GM23338 (cell line): ENCODE data around the gene OSBPL1A. TPM values are rescaled to one million over a fixed set of nuclear protein-coding genes. Genes with fewer than 3 reads are reported as not detected.
A peak's percentile ranks its signal among the peaks of the same experiment; 100 is the strongest.

Source experiments
- ATAC-seq: fragments of 200-7000 bp; cut with Tn5 transposase; 3 replicates; pipeline ENCODE4 v1.9.1; 2020
- DNase-seq: peaks from one replicate; pipeline ENCODE4 v3.0.0-alpha.2; 2015; ENCODE audit warnings: low spot score
- H2AFZ ChIP-seq: fragments of 200-600 bp; sonication (generic); 2 replicates; pipeline ENCODE4 v1.8.0; 2016; ENCODE audit warnings: antibody characterized with exemption, mild to moderate bottlenecking, moderate library complexity
- H3F3A ChIP-seq: fragments of 200-600 bp; sonication (generic); replicated peaks from 2 replicates; pipeline ENCODE4 v1.8.0; 2017; ENCODE audit warnings: antibody characterized with exemption, mixed run types, low read depth
- H3K27ac ChIP-seq: fragments of 200-600 bp; sonication (generic); 2 replicates; pipeline ENCODE4 v1.6.1; 2016; ENCODE audit warnings: low read depth
- H3K27me3 ChIP-seq: fragments of 200-600 bp; sonication (generic); 2 replicates; pipeline ENCODE4 v1.8.0; 2016; ENCODE audit warnings: mild to moderate bottlenecking, mixed run types, moderate library complexity; ENCODE audit not compliant: insufficient read depth
- H3K36me3 ChIP-seq: fragments of 200-600 bp; sonication (generic); 2 replicates; pipeline ENCODE4 v1.8.0; 2016; ENCODE audit warnings: mild to moderate bottlenecking; ENCODE audit not compliant: insufficient read depth
- H3K4me1 ChIP-seq: fragments of 200-600 bp; sonication (generic); 2 replicates; pipeline ENCODE4 v1.8.0; 2016; ENCODE audit warnings: mild to moderate bottlenecking, moderate library complexity; ENCODE audit not compliant: insufficient read depth
- H3K4me2 ChIP-seq: fragments of 200-600 bp; sonication (generic); 2 replicates; pipeline ENCODE4 v1.7.1; 2017; ENCODE audit warnings: mixed run types
- H3K4me3 ChIP-seq: fragments of 200-600 bp; sonication (generic); 2 replicates; pipeline ENCODE4 v1.6.1; 2016; ENCODE audit warnings: mixed run types
- H3K79me2 ChIP-seq: fragments of 200-600 bp; sonication (generic); replicated peaks from 2 replicates; pipeline ENCODE4 v1.8.0; 2017; ENCODE audit warnings: mild to moderate bottlenecking; ENCODE audit not compliant: insufficient read depth
- H3K9me2 ChIP-seq: fragments of 200-600 bp; sonication (generic); 2 replicates; pipeline ENCODE4 v1.8.0; 2017; ENCODE audit not compliant: insufficient read depth
- H4K20me1 ChIP-seq: fragments of 200-600 bp; sonication (generic); replicated peaks from 2 replicates; pipeline ENCODE4 v1.8.0; 2017; ENCODE audit warnings: mild to moderate bottlenecking; ENCODE audit not compliant: insufficient read depth
- H3K27ac Mint-ChIP-seq: 2 replicates; pipeline ENCODE4 v1.8.0; 2020; ENCODE audit warnings: inconsistent platforms, mild to moderate bottlenecking, moderate library complexity, mixed read lengths
- H3K27me3 Mint-ChIP-seq: 3 replicates; pipeline ENCODE4 v1.8.0; 2022; ENCODE audit warnings: low read depth, mild to moderate bottlenecking, moderate library complexity, mixed read lengths, inconsistent platforms; ENCODE audit not compliant: insufficient read depth, poor library complexity
- H3K36me3 Mint-ChIP-seq: 3 replicates; pipeline ENCODE4 v1.8.0; 2021; ENCODE audit warnings: low read depth, mild to moderate bottlenecking, inconsistent platforms, moderate library complexity, mixed read lengths
- H3K4me1 Mint-ChIP-seq: 3 replicates; pipeline ENCODE4 v1.8.0; 2020; ENCODE audit warnings: mild to moderate bottlenecking, inconsistent platforms, mixed read lengths
- H3K4me3 Mint-ChIP-seq: 3 replicates; pipeline ENCODE4 v1.8.0; 2021; ENCODE audit warnings: moderate library complexity, mild to moderate bottlenecking, inconsistent platforms, mixed read lengths
- H3K9me3 Mint-ChIP-seq: 3 replicates; pipeline ENCODE4 v1.8.0; 2020; ENCODE audit warnings: moderate library complexity, mild to moderate bottlenecking, inconsistent platforms, mixed read lengths
- CREB1 ChIP-seq: fragments of 250-450 bp; sonication (Bioruptor Pico); IDR thresholded peaks from 2 replicates; pipeline ENCODE4 v1.5.0; 2020; ENCODE audit warnings: low read depth, mild to moderate bottlenecking, moderate library complexity
- EZH2phosphoT487 ChIP-seq: fragments of 200-600 bp; sonication (generic); IDR thresholded peaks from one replicate; pipeline ENCODE4 v1.8.1; 2018; ENCODE audit warnings: antibody characterized with exemption; ENCODE audit not compliant: unreplicated experiment
- JUNB ChIP-seq: IDR thresholded peaks from one replicate; pipeline ENCODE4 v1.6.1; 2016; ENCODE audit warnings: antibody characterized with exemption; ENCODE audit not compliant: unreplicated experiment
- NANOG ChIP-seq: IDR thresholded peaks from 2 replicates; pipeline ENCODE4 v1.6.1; 2016; ENCODE audit warnings: antibody characterized with exemption, borderline replicate concordance
- POLR2AphosphoS5 ChIP-seq: IDR thresholded peaks from 2 replicates; pipeline ENCODE4 v1.6.1; 2016; ENCODE audit warnings: antibody characterized with exemption, low read depth
- STAT1 ChIP-seq: IDR thresholded peaks from one replicate; pipeline ENCODE4 v1.6.1; 2016; ENCODE audit warnings: antibody characterized with exemption; ENCODE audit not compliant: unreplicated experiment
- ZNF331 ChIP-seq: fragments of 250-450 bp; sonication (Bioruptor Pico); IDR thresholded peaks from 2 replicates; pipeline ENCODE4 v1.5.0; 2020; ENCODE audit warnings: low read depth, mild to moderate bottlenecking, moderate library complexity
- polyA plus RNA-seq: library from polyadenylated mRNA; unstranded; fragments of >200 nt; fragmentation: Nextera tagmentation; extraction: Ambion mirVana; gene quantifications from 2 replicates; pipeline ENCODE4 v1.2.1, GENCODE V29; 2016
- total RNA-seq: library from RNA; depleted of rRNA; stranded (reverse); fragments of >200 nt; shearing (Covaris generic); gene quantifications from 2 replicates; pipeline ENCODE4 v1.2.3, GENCODE V29; 2014
- TF ChIP-seq, protein P1 (sequence below): IDR thresholded peaks from one replicate; pipeline ENCODE4 v1.6.1; 2018; ENCODE audit warnings: antibody characterized with exemption; ENCODE audit not compliant: unreplicated experiment

Gene OSBPL1A
- total and polyA plus RNA-seq, 2 experiments from 2014 or later: 55.6 to 71.4 TPM

- H3K27ac ChIP-seq: no peak overlapping the region
- no peak overlapping the region for H3K27ac Mint-ChIP-seq
- H3K36me3 ChIP-seq: 0 out of 2 replicates have a peak, but pooled peaks cover 2% of the 10 kb centered on the region
- H3K4me2 ChIP-seq: no peak overlapping the region
- H3K27me3 Mint-ChIP-seq: no peaks in the 10 kb centered on the region
- peaks cover 12% of the 10 kb centered on the region; the same call in 1 of the 2 replicates for H3K9me2 ChIP-seq
- no peak for ATAC-seq
- no peak for DNase-seq
- H3K4me3 ChIP-seq: no peak overlapping the region
- H3K4me1 ChIP-seq: peaks cover 8% of the 10 kb centered on the region; the same call in 1 of the 2 replicates
- H3K36me3 Mint-ChIP-seq: peaks cover 11% of the 10 kb centered on the region
- H3K27me3 ChIP-seq: no peaks in the 10 kb centered on the region
- H2AFZ ChIP-seq: no peak overlapping the region
- H4K20me1 ChIP-seq: peaks cover 18% of the 10 kb centered on the region
- TF ChIP-seq, protein P1, sequence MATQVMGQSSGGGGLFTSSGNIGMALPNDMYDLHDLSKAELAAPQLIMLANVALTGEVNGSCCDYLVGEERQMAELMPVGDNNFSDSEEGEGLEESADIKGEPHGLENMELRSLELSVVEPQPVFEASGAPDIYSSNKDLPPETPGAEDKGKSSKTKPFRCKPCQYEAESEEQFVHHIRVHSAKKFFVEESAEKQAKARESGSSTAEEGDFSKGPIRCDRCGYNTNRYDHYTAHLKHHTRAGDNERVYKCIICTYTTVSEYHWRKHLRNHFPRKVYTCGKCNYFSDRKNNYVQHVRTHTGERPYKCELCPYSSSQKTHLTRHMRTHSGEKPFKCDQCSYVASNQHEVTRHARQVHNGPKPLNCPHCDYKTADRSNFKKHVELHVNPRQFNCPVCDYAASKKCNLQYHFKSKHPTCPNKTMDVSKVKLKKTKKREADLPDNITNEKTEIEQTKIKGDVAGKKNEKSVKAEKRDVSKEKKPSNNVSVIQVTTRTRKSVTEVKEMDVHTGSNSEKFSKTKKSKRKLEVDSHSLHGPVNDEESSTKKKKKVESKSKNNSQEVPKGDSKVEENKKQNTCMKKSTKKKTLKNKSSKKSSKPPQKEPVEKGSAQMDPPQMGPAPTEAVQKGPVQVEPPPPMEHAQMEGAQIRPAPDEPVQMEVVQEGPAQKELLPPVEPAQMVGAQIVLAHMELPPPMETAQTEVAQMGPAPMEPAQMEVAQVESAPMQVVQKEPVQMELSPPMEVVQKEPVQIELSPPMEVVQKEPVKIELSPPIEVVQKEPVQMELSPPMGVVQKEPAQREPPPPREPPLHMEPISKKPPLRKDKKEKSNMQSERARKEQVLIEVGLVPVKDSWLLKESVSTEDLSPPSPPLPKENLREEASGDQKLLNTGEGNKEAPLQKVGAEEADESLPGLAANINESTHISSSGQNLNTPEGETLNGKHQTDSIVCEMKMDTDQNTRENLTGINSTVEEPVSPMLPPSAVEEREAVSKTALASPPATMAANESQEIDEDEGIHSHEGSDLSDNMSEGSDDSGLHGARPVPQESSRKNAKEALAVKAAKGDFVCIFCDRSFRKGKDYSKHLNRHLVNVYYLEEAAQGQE: no peak
- TF ChIP-seq ZNF331 (CRISPR knock-in tag) (no peak), CREB1 (CRISPR knock-in tag) (no peak), EZH2phosphoT487 (no peak), JUNB (peak; percentile 57), STAT1 (no peak)
- H3K9me3 Mint-ChIP-seq: no peaks in the 10 kb centered on the region; the same call in 2 of the 3 replicates
- H3K4me1 Mint-ChIP-seq: peaks cover 11% of the 10 kb centered on the region; the same call in 1 of the 3 replicates
- H3F3A ChIP-seq: 0 out of 2 replicates have a peak, but pooled peaks cover 3% of the 10 kb centered on the region
- no peak overlapping the region for H3K4me3 Mint-ChIP-seq
- H3K79me2 ChIP-seq: peaks cover 51% of the 10 kb centered on the region
Observed at GRCh38 chr18:24246143-24246542, 151.5 kb downstream of the OSBPL1A start.

GRCh38 chr18:24244698-24245097 lies 152.9 kb downstream of the OSBPL1A start:
- H3K9me3 Mint-ChIP-seq: no peaks in the 10 kb centered on the region
- Histone ChIP-seq H3K27ac (peak overlapping the region; percentile 57; the same call in 1 of the 2 replicates), H2AFZ (no peak overlapping the region), H3F3A (0 out of 2 replicates have a peak, but pooled peaks cover 3% of the 10 kb centered on the region), H3K4me2 (no peak overlapping the region), H3K27me3 (no peaks in the 10 kb centered on the region), H3K9me2 (0 out of 2 replicates have a peak, but pooled peaks cover 7% of the 10 kb centered on the region), H4K20me1 (peaks cover 22% of the 10 kb centered on the region), H3K36me3 (0 out of 2 replicates have a peak, but pooled peaks cover 7% of the 10 kb centered on the region), H3K79me2 (peaks cover 57% of the 10 kb centered on the region), H3K4me1 (peaks cover 8% of the 10 kb centered on the region; the same call in 1 of the 2 replicates), H3K4me3 (no peak overlapping the region)
- DNase-seq (no peak), ATAC-seq (no peak)
- H3K36me3 Mint-ChIP-seq: peaks cover 10% of the 10 kb centered on the region
- H3K4me1 Mint-ChIP-seq: peaks cover 9% of the 10 kb centered on the region; the same call in 1 of the 3 replicates
- no peak overlapping the region for H3K27ac Mint-ChIP-seq
- no peaks in the 10 kb centered on the region for H3K27me3 Mint-ChIP-seq
- no peak for TF ChIP-seq JUNB
- TF ChIP-seq, protein P1: no peak
- no peak for TF ChIP-seq NANOG
- TF ChIP-seq POLR2AphosphoS5: no peak
- no peak overlapping the region for H3K4me3 Mint-ChIP-seq
